SU-DHL-6 (cell line): ENCODE measurements around the gene MOCOS.

ENCODE experiments used
- H2AFZ ChIP-seq: fragments of 200-600 bp; sonication (generic); 2 replicates; pipeline ENCODE4 v1.6.1; 2014; ENCODE audit warnings: low read depth, mild to moderate bottlenecking, moderate library complexity, mixed read lengths, antibody characterized with exemption, low read length; ENCODE audit not compliant: severe bottlenecking
- H3F3A ChIP-seq: fragments of 200-600 bp; shearing (Covaris generic); 2 replicates; pipeline ENCODE4 v1.6.0; 2016; ENCODE audit warnings: antibody characterized with exemption, mild to moderate bottlenecking; ENCODE audit not compliant: insufficient read depth
- H3K27ac ChIP-seq: fragments of 200-600 bp; sonication (generic); 2 replicates; pipeline ENCODE4 v1.5.1; 2016; ENCODE audit warnings: low read depth, mild to moderate bottlenecking, low read length, moderate library complexity, mixed read lengths
- H3K27me3 ChIP-seq: fragments of 200-600 bp; sonication (generic), shearing (Covaris generic); 2 replicates; pipeline ENCODE4 v1.6.0; 2014; ENCODE audit warnings: mild to moderate bottlenecking, low read length
- H3K36me3 ChIP-seq: fragments of 200-600 bp; sonication (generic); 2 replicates; pipeline ENCODE4 v1.6.1; 2014; ENCODE audit warnings: mild to moderate bottlenecking, low read length, mixed read lengths
- H3K4me2 ChIP-seq: fragments of 300-600, 200-600 bp; shearing (Covaris generic), sonication (generic); 2 replicates; pipeline ENCODE4 v1.6.0; 2014; ENCODE audit warnings: low read length, low read depth, mild to moderate bottlenecking; ENCODE audit not compliant: poor library complexity, severe bottlenecking
- H3K4me3 ChIP-seq: fragments of 200-600 bp; sonication (generic); 2 replicates; pipeline ENCODE4 v1.5.1; 2014; ENCODE audit warnings: antibody characterized with exemption, low read length, mild to moderate bottlenecking, mixed read lengths; ENCODE audit not compliant: insufficient read depth, poor library complexity, severe bottlenecking
- H3K79me2 ChIP-seq: fragments of 200-600 bp; sonication (generic); 2 replicates; pipeline ENCODE4 v1.6.1; 2014; ENCODE audit warnings: mild to moderate bottlenecking, low read length, moderate library complexity; ENCODE audit not compliant: insufficient read depth
- H3K9ac ChIP-seq: fragments of 200-600 bp; sonication (generic); 2 replicates; pipeline ENCODE4 v1.7.0; 2014; ENCODE audit warnings: mild to moderate bottlenecking, low read length
- H3K9me2 ChIP-seq: fragments of 200-600 bp; sonication (generic); replicated peaks from 2 replicates; pipeline ENCODE4 v1.6.1; 2014; ENCODE audit warnings: low read length; ENCODE audit not compliant: insufficient read depth
- H3K9me3 ChIP-seq: fragments of 200-600 bp; sonication (generic); 2 replicates; pipeline ENCODE4 v1.6.1; 2014; ENCODE audit warnings: low read length, mixed read lengths; ENCODE audit not compliant: insufficient read depth
- H4K20me1 ChIP-seq: fragments of 200-600 bp; sonication (generic); 2 replicates; pipeline ENCODE4 v1.6.1; 2014; ENCODE audit warnings: low read depth, mild to moderate bottlenecking, antibody characterized with exemption, low read length, moderate library complexity, mixed read lengths
- CTCF ChIP-seq: fragments of 200-600 bp; sonication (generic); IDR thresholded peaks from one replicate; pipeline ENCODE4 v1.5.1; 2017; ENCODE audit warnings: antibody characterized with exemption, mild to moderate bottlenecking, low read length, moderate library complexity; ENCODE audit not compliant: insufficient read depth, poor library complexity, severe bottlenecking
- EZH2phosphoT487 ChIP-seq: fragments of 200-600 bp; sonication (generic), shearing (Covaris generic); conservative IDR thresholded peaks from 2 replicates; pipeline ENCODE4 v1.6.1; 2018; ENCODE audit warnings: mild to moderate bottlenecking, antibody characterized with exemption, low read length, moderate library complexity, mixed read lengths

The MOCOS gene

GRCh38 chr18:36211612-36212065 lies 24.3 kb downstream of the MOCOS start:
- H3K4me3 ChIP-seq, result no peak overlapping the region
- H3K27me3 ChIP-seq, result no peaks in the 10 kb centered on the region
- no peaks in the 10 kb centered on the region for H4K20me1 ChIP-seq
- 0 out of 2 replicates have a peak, but pooled peaks cover 6% of the 10 kb centered on the region for H3K9me3 ChIP-seq
- H3K9me2 ChIP-seq, result no peaks in the 10 kb centered on the region
- H3K36me3 ChIP-seq, result no peaks in the 10 kb centered on the region
- H3K9ac ChIP-seq, result no peak overlapping the region
- no peak overlapping the region for H3K4me2 ChIP-seq
- TF ChIP-seq CTCF, result no peak
- TF ChIP-seq EZH2phosphoT487, result no peak
- H3F3A ChIP-seq, result no peaks in the 10 kb centered on the region
- H3K27ac ChIP-seq, result no peak overlapping the region
- no peaks in the 10 kb centered on the region for H3K79me2 ChIP-seq
- H2AFZ ChIP-seq, result no peak overlapping the region

GRCh38 chr18:36212301-36213171 lies 25.2 kb downstream of the MOCOS start:
- Histone ChIP-seq H3K9ac (no peak overlapping the region), H3K9me2 (no peaks in the 10 kb centered on the region), H3K4me2 (no peak overlapping the region), H3K9me3 (0 out of 2 replicates have a peak, but pooled peaks cover 6% of the 10 kb centered on the region), H3K27me3 (no peaks in the 10 kb centered on the region), H4K20me1 (no peaks in the 10 kb centered on the region), H2AFZ (no peak overlapping the region), H3K4me3 (no peak overlapping the region), H3K27ac (no peak overlapping the region), H3F3A (no peaks in the 10 kb centered on the region), H3K79me2 (no peaks in the 10 kb centered on the region), H3K36me3 (no peaks in the 10 kb centered on the region)
- TF ChIP-seq EZH2phosphoT487 (no peak), CTCF (no peak)

- Histone ChIP-seq H3K27me3 (no peaks in the 10 kb centered on the region), H3K36me3 (no peaks in the 10 kb centered on the region), H3K27ac (no peak overlapping the region), H2AFZ (no peak overlapping the region), H3F3A (no peaks in the 10 kb centered on the region), H3K4me2 (no peak overlapping the region), H4K20me1 (no peaks in the 10 kb centered on the region), H3K9me3 (no peaks in the 10 kb centered on the region), H3K9me2 (no peaks in the 10 kb centered on the region), H3K9ac (no peak overlapping the region), H3K79me2 (no peaks in the 10 kb centered on the region), H3K4me3 (no peak overlapping the region)
- no peak for TF ChIP-seq CTCF
These were observed 27.5 kb downstream of the MOCOS start for GRCh38 chr18:36214811-36215210.
